Stimulated activated CD4-positive, alpha-beta T cell treated with anti-CD3 and anti-CD28 coated beads, Interleukin-15, amount 100 ng/mL, for 24 hours (primary cell): ENCODE data around the gene IP6K3.
A peak's percentile ranks its signal among the peaks of the same experiment; 100 is the strongest.

Experiments
- DNase-seq: peaks from one replicate; pipeline ENCODE4 v3.0.0-alpha.2; 2020

Gene IP6K3

GRCh38 chr6:33702345-33702977 is 44.2 kb downstream of the IP6K3 start:
- peak; percentile 35 for DNase-seq

- DNase-seq, result peak; percentile 80
These were observed 46.2 kb downstream of the IP6K3 start for GRCh38 chr6:33700391-33701050.

GRCh38 chr6:33699739-33700138 is 47.0 kb downstream of the IP6K3 start:
- DNase-seq, result no peak

GRCh38 chr6:33699131-33699530 is 47.6 kb downstream of the IP6K3 start:
- no peak for DNase-seq

GRCh38 chr6:33698494-33698893 is 48.2 kb downstream of the IP6K3 start:
- no peak for DNase-seq

- no peak for DNase-seq
These were observed 48.9 kb downstream of the IP6K3 start for GRCh38 chr6:33697845-33698244.

- no peak for DNase-seq
These were observed 49.9 kb downstream of the IP6K3 start for GRCh38 chr6:33696548-33697518.

GRCh38 chr6:33696076-33696475 is 50.6 kb downstream of the IP6K3 start:
- DNase-seq, result no peak

- DNase-seq, result no peak
These were observed 51.2 kb downstream of the IP6K3 start for GRCh38 chr6:33695451-33695887.

- DNase-seq, result no peak
These were observed 51.7 kb downstream of the IP6K3 start for GRCh38 chr6:33694977-33695376.

GRCh38 chr6:33694401-33694931 is 52.2 kb downstream of the IP6K3 start:
- DNase-seq, result peak; percentile 86

- no peak for DNase-seq
These were observed 53.3 kb downstream of the IP6K3 start for GRCh38 chr6:33693186-33694105.

GRCh38 chr6:33692760-33693158 is 53.9 kb downstream of the IP6K3 start:
- DNase-seq, result peak; percentile 77

- DNase-seq, result no peak
These were observed 54.5 kb downstream of the IP6K3 start for GRCh38 chr6:33692078-33692759.

- no peak for DNase-seq
These were observed 55.1 kb downstream of the IP6K3 start for GRCh38 chr6:33691456-33692077.

- DNase-seq, result no peak
These were observed 55.9 kb downstream of the IP6K3 start for GRCh38 chr6:33690766-33691165.

- DNase-seq, result no peak
These were observed 56.8 kb downstream of the IP6K3 start for GRCh38 chr6:33689879-33690278.

GRCh38 chr6:33689148-33689494 is 57.6 kb downstream of the IP6K3 start:
- DNase-seq, result no peak

- DNase-seq, result no peak
These were observed 58.1 kb downstream of the IP6K3 start for GRCh38 chr6:33688451-33689147.

GRCh38 chr6:33688006-33688405 is 58.7 kb downstream of the IP6K3 start:
- no peak for DNase-seq
